DMS153 treated with DMSO at 0.1 percent for 48 hours (cell line): ENCODE results near the gene CCDC50.

ENCODE experiments used
- DNase-seq: peaks from one replicate; lab custom pipeline; 2025; ENCODE audit not compliant: unreplicated experiment; lab: John Stamatoyannopoulos, UW

CCDC50 gene

GRCh38 chr3:191328962-191329653 is at the start of gene CCDC50:
Gene CCDC50 (plus strand): TSS chr3:191329394. CDS start chr3:191329675, 281 bp downstream.
- DNase-seq: peak; percentile 80

GRCh38 chr3:191280111-191280510 is 49.1 kb upstream of the CCDC50 start:
- DNase-seq: no peak

GRCh38 chr3:191280882-191281281 is 48.3 kb upstream of the CCDC50 start:
- no peak for DNase-seq

GRCh38 chr3:191282251-191283185 is 46.7 kb upstream of the CCDC50 start:
- DNase-seq: no peak

- no peak for DNase-seq
Observed at GRCh38 chr3:191283400-191283799, 45.8 kb upstream of the CCDC50 start.

- no peak for DNase-seq
Observed at GRCh38 chr3:191290311-191291025, 38.7 kb upstream of the CCDC50 start.

GRCh38 chr3:191292243-191293015 is 36.8 kb upstream of the CCDC50 start:
- no peak for DNase-seq

GRCh38 chr3:191294291-191294690 is 34.9 kb upstream of the CCDC50 start:
- DNase-seq: no peak

- DNase-seq: peak; percentile 31
Observed at GRCh38 chr3:191296041-191296541, 33.1 kb upstream of the CCDC50 start.

GRCh38 chr3:191298846-191299245 is 30.3 kb upstream of the CCDC50 start:
- DNase-seq: no peak

GRCh38 chr3:191300422-191300821 is 28.8 kb upstream of the CCDC50 start:
- DNase-seq: no peak

- no peak for DNase-seq
Observed at GRCh38 chr3:191301017-191301416, 28.2 kb upstream of the CCDC50 start.

- no peak for DNase-seq
Observed at GRCh38 chr3:191301782-191302411, 27.3 kb upstream of the CCDC50 start.

- DNase-seq: no peak
Observed at GRCh38 chr3:191302451-191302850, 26.7 kb upstream of the CCDC50 start.

- no peak for DNase-seq
Observed at GRCh38 chr3:191303596-191303995, 25.6 kb upstream of the CCDC50 start.

GRCh38 chr3:191306428-191306827 is 22.8 kb upstream of the CCDC50 start:
- no peak for DNase-seq

- DNase-seq: no peak
Observed at GRCh38 chr3:191307341-191307740, 21.9 kb upstream of the CCDC50 start.

- no peak for DNase-seq
Observed at GRCh38 chr3:191313296-191313695, 15.9 kb upstream of the CCDC50 start.

- DNase-seq: no peak
Observed at GRCh38 chr3:191314109-191314728, 15.0 kb upstream of the CCDC50 start.
